HL-60 (cell line): ENCODE results near the gene LRRC7.

ENCODE experiments used
- DNase-seq, 2 experiments: peaks; one replicate each; pipeline ENCODE4 v3.0.0-alpha.2; 2010 to 2020; ENCODE audit warnings: low read depth in 1 of 2, low spot score in 1 of 2
- H3K27ac ChIP-seq: fragments of 250-450 bp; sonication (Bioruptor Pico); replicated peaks from 2 replicates; pipeline ENCODE4 v1.5.1; 2020; ENCODE audit warnings: mild to moderate bottlenecking, moderate library complexity
- H3K27me3 ChIP-seq: fragments of 250-450 bp; sonication (Bioruptor Pico); 2 replicates; pipeline ENCODE4 v1.5.1; 2021; ENCODE audit warnings: mild to moderate bottlenecking, moderate library complexity; ENCODE audit not compliant: insufficient read depth, poor library complexity, severe bottlenecking
- H3K4me3 ChIP-seq: replicated peaks from 2 replicates; pipeline ENCODE4 v1.5.1; 2011; ENCODE audit warnings: mild to moderate bottlenecking, control low read depth, low read length; ENCODE audit not compliant: insufficient read depth
- GABPA ChIP-seq: IDR thresholded peaks from 2 replicates; pipeline ENCODE4 v1.6.1; 2012; ENCODE audit warnings: low read depth
- POLR2AphosphoS5 ChIP-seq: IDR thresholded peaks from 2 replicates; pipeline ENCODE4 v1.6.1; 2012; ENCODE audit warnings: low read depth
- SPI1 ChIP-seq: IDR thresholded peaks from 2 replicates; pipeline ENCODE4 v1.6.1; 2012; ENCODE audit warnings: low read depth, mild to moderate bottlenecking, borderline replicate concordance
- TF ChIP-seq, protein P1 (sequence below): IDR thresholded peaks from 2 replicates; pipeline ENCODE4 v1.6.1; 2012; ENCODE audit warnings: low read depth; ENCODE audit not compliant: insufficient replicate concordance
- TF ChIP-seq, protein P2 (sequence below): IDR thresholded peaks from one replicate; pipeline ENCODE4 v1.5.1; 2011; ENCODE audit warnings: low read length, control low read depth, inconsistent platforms; ENCODE audit not compliant: insufficient read depth

The LRRC7 gene

DNA sequence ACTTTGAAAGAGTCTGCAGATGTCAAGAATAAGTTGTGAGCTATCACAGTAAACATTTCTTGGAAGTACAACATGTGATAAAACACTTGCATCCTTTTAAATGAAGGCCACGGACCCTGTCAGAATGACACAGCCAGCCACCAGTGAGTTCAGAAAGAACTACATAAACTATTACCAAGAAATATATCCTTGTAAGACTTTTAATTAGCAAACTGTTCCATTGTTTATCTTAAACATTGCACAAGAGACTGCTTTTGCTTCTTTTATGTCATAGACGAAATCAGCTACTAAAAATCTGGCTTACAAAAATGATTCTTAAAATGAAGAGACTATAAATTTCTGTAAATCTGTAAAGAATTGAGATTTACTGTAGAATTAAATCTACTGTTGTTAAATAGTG is 17.9 kb downstream of the LRRC7 start:
- Histone ChIP-seq H3K27me3 (no peaks in the 10 kb centered on the region), H3K27ac (no peak overlapping the region), H3K4me3 (no peak overlapping the region)
- TF ChIP-seq SPI1 (no peak), POLR2AphosphoS5 (no peak)
- TF ChIP-seq, protein P1, sequence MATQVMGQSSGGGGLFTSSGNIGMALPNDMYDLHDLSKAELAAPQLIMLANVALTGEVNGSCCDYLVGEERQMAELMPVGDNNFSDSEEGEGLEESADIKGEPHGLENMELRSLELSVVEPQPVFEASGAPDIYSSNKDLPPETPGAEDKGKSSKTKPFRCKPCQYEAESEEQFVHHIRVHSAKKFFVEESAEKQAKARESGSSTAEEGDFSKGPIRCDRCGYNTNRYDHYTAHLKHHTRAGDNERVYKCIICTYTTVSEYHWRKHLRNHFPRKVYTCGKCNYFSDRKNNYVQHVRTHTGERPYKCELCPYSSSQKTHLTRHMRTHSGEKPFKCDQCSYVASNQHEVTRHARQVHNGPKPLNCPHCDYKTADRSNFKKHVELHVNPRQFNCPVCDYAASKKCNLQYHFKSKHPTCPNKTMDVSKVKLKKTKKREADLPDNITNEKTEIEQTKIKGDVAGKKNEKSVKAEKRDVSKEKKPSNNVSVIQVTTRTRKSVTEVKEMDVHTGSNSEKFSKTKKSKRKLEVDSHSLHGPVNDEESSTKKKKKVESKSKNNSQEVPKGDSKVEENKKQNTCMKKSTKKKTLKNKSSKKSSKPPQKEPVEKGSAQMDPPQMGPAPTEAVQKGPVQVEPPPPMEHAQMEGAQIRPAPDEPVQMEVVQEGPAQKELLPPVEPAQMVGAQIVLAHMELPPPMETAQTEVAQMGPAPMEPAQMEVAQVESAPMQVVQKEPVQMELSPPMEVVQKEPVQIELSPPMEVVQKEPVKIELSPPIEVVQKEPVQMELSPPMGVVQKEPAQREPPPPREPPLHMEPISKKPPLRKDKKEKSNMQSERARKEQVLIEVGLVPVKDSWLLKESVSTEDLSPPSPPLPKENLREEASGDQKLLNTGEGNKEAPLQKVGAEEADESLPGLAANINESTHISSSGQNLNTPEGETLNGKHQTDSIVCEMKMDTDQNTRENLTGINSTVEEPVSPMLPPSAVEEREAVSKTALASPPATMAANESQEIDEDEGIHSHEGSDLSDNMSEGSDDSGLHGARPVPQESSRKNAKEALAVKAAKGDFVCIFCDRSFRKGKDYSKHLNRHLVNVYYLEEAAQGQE, result no peak
- DNase-seq, result no peak

DNA sequence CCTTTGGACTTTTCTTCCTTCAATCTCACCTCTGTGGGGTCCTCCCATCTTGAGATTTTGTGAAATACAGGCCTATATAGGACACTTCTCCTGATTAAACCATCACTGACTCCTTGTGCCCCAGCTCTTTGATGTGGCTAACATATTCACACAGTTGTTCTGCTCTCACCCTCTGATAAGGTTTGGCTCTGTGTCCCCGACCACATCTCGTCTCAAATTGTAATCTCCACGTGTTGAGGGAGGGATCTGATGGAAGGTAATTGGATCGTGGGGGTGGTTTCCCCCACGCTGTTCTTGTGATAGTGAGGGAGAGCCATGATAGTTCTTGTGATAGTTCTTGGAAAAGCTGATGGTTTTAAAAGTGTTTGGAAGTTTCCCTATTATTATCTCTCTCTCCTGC is 19.7 kb downstream of the LRRC7 start:
- Histone ChIP-seq H3K4me3 (no peak overlapping the region), H3K27me3 (no peaks in the 10 kb centered on the region), H3K27ac (no peak overlapping the region)
- DNase-seq, result no peak
- TF ChIP-seq GABPA, result no peak

DNA sequence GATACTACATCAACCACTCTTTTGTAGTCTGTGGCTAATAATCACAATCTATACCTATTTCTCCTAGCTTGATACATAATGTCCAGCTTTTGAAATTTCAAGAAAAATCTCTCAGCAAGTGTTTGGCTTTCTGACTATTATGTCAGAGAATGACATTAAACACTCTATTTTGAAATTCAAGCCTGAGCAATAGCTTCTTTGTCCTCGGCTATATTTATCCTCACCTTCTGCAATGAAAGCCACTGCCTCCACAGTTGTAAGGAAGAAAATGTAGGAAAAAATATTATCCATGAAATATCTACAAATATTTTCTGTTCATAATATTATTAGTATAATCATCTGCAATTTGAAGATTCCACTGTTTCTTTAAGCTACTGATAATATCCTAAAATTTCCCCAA is 22.1 kb downstream of the LRRC7 start:
- H3K4me3 ChIP-seq, result no peak overlapping the region
- H3K27ac ChIP-seq, result no peak overlapping the region
- DNase-seq, result no peak

DNA sequence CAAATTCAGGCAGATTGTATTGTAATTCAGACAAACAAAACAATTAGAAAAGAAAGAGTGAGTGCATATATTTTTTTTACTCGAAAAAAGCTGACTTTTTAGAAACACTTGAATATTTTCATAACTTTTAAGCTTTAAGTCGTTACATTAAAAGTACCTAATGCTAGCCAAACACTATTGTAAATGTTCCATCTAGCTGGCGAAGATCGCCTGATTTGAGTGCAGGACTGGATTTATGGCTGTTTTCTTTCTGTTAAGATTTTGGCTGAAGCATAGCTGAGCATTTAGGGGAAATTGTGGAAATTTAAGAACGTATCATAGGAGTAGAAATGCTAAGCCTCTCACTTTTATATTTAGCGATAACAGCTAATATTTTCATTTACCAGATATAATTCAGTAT is 24.6 kb downstream of the LRRC7 start:
- no peak overlapping the region for H3K4me3 ChIP-seq
- TF ChIP-seq, protein P2, sequence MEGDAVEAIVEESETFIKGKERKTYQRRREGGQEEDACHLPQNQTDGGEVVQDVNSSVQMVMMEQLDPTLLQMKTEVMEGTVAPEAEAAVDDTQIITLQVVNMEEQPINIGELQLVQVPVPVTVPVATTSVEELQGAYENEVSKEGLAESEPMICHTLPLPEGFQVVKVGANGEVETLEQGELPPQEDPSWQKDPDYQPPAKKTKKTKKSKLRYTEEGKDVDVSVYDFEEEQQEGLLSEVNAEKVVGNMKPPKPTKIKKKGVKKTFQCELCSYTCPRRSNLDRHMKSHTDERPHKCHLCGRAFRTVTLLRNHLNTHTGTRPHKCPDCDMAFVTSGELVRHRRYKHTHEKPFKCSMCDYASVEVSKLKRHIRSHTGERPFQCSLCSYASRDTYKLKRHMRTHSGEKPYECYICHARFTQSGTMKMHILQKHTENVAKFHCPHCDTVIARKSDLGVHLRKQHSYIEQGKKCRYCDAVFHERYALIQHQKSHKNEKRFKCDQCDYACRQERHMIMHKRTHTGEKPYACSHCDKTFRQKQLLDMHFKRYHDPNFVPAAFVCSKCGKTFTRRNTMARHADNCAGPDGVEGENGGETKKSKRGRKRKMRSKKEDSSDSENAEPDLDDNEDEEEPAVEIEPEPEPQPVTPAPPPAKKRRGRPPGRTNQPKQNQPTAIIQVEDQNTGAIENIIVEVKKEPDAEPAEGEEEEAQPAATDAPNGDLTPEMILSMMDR, result no peak
- TF ChIP-seq SPI1 (no peak), POLR2AphosphoS5 (no peak), GABPA (no peak)
- TF ChIP-seq, protein P1, result no peak
- no peak for DNase-seq
- H3K27ac ChIP-seq, result no peak overlapping the region
- H3K27me3 ChIP-seq, result no peaks in the 10 kb centered on the region

More for the DNA sequence above, 22.1 kb downstream of the LRRC7 start:
- TF ChIP-seq, protein P2, result no peak
- H3K27me3 ChIP-seq, result no peaks in the 10 kb centered on the region

DNA sequence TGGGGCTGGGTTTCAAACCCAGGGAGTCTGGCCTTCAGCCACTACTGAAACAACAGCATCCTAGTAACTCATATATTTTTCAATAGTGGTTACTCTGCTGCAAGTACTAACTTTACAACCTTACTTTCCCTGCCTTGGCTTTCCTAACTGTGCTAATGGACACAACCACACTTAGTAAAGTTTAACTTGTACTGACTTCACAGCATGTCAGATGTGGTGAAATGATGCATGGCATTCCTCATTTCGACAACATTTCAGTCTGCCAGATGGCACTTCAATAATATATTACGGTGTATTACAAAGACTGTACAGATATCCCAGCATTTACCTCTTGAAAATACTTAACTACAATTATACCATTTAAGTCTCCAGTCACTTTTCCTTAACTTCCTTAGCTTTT is 27.8 kb downstream of the LRRC7 start:
- Histone ChIP-seq H3K27me3 (no peaks in the 10 kb centered on the region), H3K4me3 (no peak overlapping the region), H3K27ac (no peak overlapping the region)
- no peak for DNase-seq
- no peak for TF ChIP-seq POLR2AphosphoS5
- no peak for TF ChIP-seq SPI1
